Posterior cingulate gyrus (tissue), 11 donors: Measurements from ENCODE around the gene CLEC9A.
A peak's percentile ranks its signal among the peaks of the same experiment; 100 is the strongest.

Experiments used
- DNase-seq, 10 donors: peaks; one replicate each; pipeline versions ENCODE4 v3.0.0 to v3.0.0-alpha.2; 2020 to 2021; ENCODE audit warnings: mixed read lengths in 3 of 10
- intact Hi-C: fragments of 100-400 bp; cut with DNase I; formaldehyde crosslinking; loops from one replicate; pipeline ENCODE4 v1.15.1; 2023

CLEC9A gene

GRCh38 chr12:10101648-10102220, 71.3 kb downstream of the CLEC9A start:
- intact Hi-C loops: no loop called here
- DNase-seq: no peak

- DNase-seq: peak in 1 of 10 donors; percentile 77
These were observed 71.8 kb downstream of the CLEC9A start for GRCh38 chr12:10102322-10102721.

GRCh38 chr12:10110256-10110844, 79.9 kb downstream of the CLEC9A start:
- DNase-seq: no peak
- intact Hi-C loops: no loop called here

More at GRCh38 chr12:10102322-10102721, 71.8 kb downstream of the CLEC9A start:
- intact Hi-C loops: no loop called here

GRCh38 chr12:10111451-10111850, 81.0 kb downstream of the CLEC9A start:
- DNase-seq: peak in 2 of 10 donors; percentile 70 to 77
- intact Hi-C loops: no loop called here

- intact Hi-C loops: no loop called here
- no peak for DNase-seq
These were observed 82.6 kb downstream of the CLEC9A start for GRCh38 chr12:10113075-10113474.

- intact Hi-C loops: no loop called here
- DNase-seq: no peak
These were observed 83.4 kb downstream of the CLEC9A start for GRCh38 chr12:10113920-10114319.

- intact Hi-C loops: no loop called here
- no peak for DNase-seq
These were observed 84.8 kb downstream of the CLEC9A start for GRCh38 chr12:10115311-10115710.
